Epithelial cell of esophagus (primary cell): ENCODE results near the gene MRPL37.

Experiments
- DNase-seq: peaks from one replicate; pipeline ENCODE4 v3.0.0; 2010; ENCODE audit warnings: low read depth
- H3K4me3 ChIP-seq: 2 replicates; pipeline ENCODE4 v1.5.1; 2011; ENCODE audit warnings: mild to moderate bottlenecking, low read length, control low read depth
- TF ChIP-seq, protein P1 (sequence below): IDR thresholded peaks from 2 replicates; pipeline ENCODE4 v1.5.1; 2011; ENCODE audit warnings: low read depth, mild to moderate bottlenecking, low read length, control low read depth, inconsistent platforms; ENCODE audit not compliant: insufficient read depth; ENCODE audit errors: missing control alignments

The MRPL37 gene

DNA sequence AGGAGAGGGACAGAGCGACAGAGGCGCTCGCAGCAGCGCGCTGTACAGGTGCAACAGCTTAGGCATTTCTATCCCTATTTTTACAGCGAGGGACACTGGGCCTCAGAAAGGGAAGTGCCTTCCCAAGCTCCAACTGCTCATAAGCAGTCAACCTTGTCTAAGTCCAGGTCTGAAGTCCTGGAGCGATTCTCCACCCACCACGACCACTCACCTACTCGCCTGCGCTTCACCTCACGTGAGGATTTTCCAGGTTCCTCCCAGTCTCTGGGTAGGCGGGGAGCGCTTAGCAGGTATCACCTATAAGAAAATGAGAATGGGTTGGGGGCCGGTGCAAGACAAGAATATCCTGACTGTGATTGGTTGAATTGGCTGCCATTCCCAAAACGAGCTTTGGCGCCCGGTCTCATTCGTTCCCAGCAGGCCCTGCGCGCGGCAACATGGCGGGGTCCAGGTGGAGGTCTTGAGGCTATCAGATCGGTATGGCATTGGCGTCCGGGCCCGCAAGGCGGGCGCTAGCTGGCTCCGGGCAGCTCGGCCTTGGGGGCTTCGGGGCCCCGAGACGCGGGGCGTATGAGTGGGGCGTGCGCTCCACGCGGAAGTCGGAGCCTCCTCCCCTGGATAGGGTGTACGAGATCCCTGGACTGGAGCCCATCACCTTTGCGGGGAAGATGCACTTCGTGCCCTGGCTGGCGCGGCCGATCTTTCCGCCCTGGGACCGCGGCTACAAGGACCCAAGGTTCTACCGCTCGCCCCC, at the start of gene MRPL37, which contains the start of gene CYB5RL:
Gene MRPL37 (plus strand): TSS at position 403 of the 754 bp plus-strand sequence. CDS start 77 bp downstream, at position 480.
Gene CYB5RL (minus strand): TSS at position 266 of the 754 bp plus-strand sequence. CDS start 4,414 bp downstream, outside the sequence.
- DNase-seq, result peak; percentile 99
- TF ChIP-seq, protein P1, sequence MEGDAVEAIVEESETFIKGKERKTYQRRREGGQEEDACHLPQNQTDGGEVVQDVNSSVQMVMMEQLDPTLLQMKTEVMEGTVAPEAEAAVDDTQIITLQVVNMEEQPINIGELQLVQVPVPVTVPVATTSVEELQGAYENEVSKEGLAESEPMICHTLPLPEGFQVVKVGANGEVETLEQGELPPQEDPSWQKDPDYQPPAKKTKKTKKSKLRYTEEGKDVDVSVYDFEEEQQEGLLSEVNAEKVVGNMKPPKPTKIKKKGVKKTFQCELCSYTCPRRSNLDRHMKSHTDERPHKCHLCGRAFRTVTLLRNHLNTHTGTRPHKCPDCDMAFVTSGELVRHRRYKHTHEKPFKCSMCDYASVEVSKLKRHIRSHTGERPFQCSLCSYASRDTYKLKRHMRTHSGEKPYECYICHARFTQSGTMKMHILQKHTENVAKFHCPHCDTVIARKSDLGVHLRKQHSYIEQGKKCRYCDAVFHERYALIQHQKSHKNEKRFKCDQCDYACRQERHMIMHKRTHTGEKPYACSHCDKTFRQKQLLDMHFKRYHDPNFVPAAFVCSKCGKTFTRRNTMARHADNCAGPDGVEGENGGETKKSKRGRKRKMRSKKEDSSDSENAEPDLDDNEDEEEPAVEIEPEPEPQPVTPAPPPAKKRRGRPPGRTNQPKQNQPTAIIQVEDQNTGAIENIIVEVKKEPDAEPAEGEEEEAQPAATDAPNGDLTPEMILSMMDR, result no peak
- peak within 1 kb of the TSS; percentile 91 for H3K4me3 ChIP-seq

DNA sequence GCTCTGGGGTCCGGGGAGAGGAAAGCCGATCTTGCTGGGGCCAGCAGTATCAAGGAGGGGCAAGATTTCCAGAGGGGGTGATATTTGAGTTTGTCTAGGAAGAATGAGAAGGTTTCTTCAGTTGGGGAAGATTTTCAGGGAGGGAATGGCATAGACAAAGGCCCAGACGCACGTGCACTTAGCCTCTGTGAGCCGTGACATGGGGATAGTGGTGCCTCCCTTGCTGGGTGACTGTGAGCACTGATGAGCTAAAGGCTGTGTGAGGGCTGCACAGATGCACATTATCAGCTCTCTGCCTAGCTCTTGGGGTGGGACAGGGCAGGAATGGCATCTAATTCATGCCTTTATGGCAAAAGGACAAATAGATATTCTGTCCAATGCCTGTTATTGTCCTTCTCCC, 49.0 kb upstream of the MRPL37 start:
- no peak overlapping the region for H3K4me3 ChIP-seq
- DNase-seq, result no peak
- TF ChIP-seq, protein P1, result no peak

DNA sequence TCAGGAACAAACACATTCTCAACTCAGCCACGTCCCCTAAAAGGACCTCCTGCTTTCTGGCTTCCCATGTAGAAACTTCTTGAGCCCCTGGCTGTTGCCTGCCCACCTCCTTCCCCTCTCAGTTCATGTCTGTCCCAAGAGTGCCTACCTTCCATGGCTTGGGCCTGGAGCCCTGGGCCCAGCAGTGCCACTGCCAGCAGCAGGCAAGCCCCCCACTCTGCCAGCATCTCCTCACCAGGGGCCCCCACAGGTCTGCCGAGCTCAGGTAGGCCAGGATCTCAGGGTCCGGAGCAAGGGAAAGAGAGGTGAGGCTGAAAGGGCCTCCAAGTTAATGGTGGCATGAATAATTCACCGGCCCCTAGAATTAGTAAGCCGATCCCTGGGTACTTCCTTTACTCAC, 47.3 kb upstream of the MRPL37 start, which contains the start of gene CDCP2:
Gene CDCP2 (minus strand): TSS at position 305 of the 400 bp plus-strand sequence. CDS start 78 bp downstream, at position 227.
- H3K4me3 ChIP-seq, result no peak within 1 kb of the TSS
- TF ChIP-seq, protein P1, result no peak
- no peak for DNase-seq

DNA sequence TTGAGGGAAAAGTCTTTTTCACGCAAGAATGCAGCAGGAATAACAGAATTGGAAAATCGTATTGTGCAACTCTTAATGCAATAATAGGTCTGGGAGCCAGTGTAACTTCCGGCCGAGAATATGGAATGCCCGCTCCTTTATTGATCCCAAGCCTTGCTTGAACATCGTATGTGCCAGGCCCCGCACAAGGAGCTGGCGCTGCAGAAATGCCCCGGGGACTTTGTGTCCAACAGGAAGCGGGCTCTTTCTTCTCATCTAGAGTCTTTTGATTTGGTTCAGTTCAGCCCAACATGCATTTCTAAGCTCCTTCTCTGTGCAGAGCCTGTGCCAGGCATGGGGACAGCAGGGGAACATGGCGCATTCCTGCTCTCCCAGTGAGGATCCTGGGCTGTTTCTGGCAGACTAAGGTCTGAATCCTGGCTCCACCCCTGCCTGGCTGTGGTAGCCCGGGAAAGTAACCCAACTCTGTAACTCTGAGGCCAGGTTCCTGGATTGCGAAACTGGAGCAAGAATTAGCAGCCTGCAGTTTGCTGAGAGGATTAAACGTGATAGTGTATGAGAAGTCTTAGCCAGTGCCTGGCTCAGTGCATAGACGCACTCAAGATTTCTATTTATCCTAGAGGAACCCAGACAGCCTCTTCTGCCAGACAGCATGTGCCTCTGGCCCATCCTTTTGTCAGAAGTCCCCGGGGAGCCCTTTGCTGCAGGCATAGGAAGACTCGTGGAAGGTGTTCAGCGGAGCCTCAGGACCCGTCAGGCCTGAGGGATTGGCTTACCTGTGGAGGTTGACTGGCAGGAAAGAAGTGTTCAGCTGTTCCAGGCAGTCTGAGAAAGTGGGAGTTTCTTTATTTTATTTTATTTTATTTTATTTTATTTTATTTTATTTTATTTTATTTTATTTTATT, 46.2 kb upstream of the MRPL37 start:
- DNase-seq, result peak; percentile 81
- TF ChIP-seq, protein P1, result no peak
- no peak overlapping the region for H3K4me3 ChIP-seq

DNA sequence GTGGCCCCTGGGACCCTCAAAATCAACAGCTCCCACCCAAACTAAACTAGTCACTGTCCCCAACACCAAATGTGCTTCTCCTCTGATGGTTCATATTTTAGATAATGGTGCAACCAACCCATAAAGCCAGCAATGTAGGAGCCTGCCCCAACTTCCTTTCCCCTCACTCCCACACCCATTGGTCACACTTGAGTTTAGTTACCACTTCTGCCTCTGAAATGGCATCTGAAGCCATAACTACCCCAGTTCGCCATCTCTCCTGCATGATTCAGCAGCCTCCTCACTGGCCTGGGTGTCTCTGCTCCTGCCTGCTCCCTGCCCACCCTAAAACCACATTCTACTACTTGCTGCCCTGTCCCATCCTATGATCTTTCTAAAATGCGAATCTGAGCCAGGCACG, 43.8 kb upstream of the MRPL37 start:
- DNase-seq, result no peak
- no peak overlapping the region for H3K4me3 ChIP-seq
- TF ChIP-seq, protein P1, result no peak

DNA sequence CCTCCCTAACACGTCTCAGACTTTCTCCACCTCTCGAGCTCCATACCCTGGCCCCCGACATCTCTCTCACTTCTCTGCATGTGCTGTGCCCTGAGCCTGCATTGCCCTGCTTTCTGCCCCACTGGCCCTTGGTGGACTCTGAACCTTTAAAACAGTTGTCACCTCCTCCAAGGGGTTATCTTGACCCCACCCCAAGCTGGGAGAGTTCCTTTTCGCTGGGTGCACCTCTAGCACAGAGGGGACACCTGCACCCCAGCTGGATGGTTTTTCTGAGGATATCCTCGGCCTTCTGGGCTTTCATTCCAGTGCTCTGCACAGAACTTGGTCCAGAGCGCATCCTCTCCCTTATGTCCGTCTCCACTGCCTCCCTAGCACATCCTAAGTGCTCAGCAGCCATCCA, 43.0 kb upstream of the MRPL37 start:
- no peak overlapping the region for H3K4me3 ChIP-seq
- TF ChIP-seq, protein P1, result no peak
- DNase-seq, result no peak
